Activated gamma-delta T cell treated with anti-CD3 and anti-CD28 coated beads, Interleukin-2, amount 50 U/mL, for 16 hours (primary cell): Measurements from ENCODE around the gene SAMM50.

Experiments
- DNase-seq: peaks from one replicate; pipeline ENCODE4 v3.0.0-alpha.2; 2020; ENCODE audit warnings: low read depth

Gene SAMM50

GRCh38 chr22:43955040-43955882 is at the start of gene SAMM50:
Gene SAMM50, plus strand, starts transcription at chr22:43955442. Its CDS starts 136 bp downstream, at chr22:43955578.
- DNase-seq, result peak; percentile 85

- DNase-seq, result no peak
Measured at GRCh38 chr22:43905681-43906080, 49.6 kb upstream of the SAMM50 start.

GRCh38 chr22:43909708-43910107 is 45.5 kb upstream of the SAMM50 start:
- DNase-seq, result no peak

GRCh38 chr22:43910178-43910695 is 45.0 kb upstream of the SAMM50 start:
- DNase-seq, result no peak

- DNase-seq, result no peak
Measured at GRCh38 chr22:43911351-43911750, 43.9 kb upstream of the SAMM50 start.

GRCh38 chr22:43917521-43917920 is 37.7 kb upstream of the SAMM50 start:
- no peak for DNase-seq

GRCh38 chr22:43919106-43919973 is 35.9 kb upstream of the SAMM50 start:
- no peak for DNase-seq

GRCh38 chr22:43921370-43921769 is 33.9 kb upstream of the SAMM50 start:
- no peak for DNase-seq

GRCh38 chr22:43922123-43922522 is 33.1 kb upstream of the SAMM50 start:
- DNase-seq, result no peak

GRCh38 chr22:43923191-43923590 is 32.1 kb upstream of the SAMM50 start:
- no peak for DNase-seq

- peak; percentile 62 for DNase-seq
Measured at GRCh38 chr22:43923631-43924464, 31.4 kb upstream of the SAMM50 start, which contains the start of gene PNPLA3. Gene PNPLA3, plus strand, starts transcription at chr22:43923805. Its CDS starts 107 bp downstream, at chr22:43923912.

GRCh38 chr22:43924877-43925276 is 30.4 kb upstream of the SAMM50 start:
- no peak for DNase-seq

GRCh38 chr22:43925433-43926348 is 29.6 kb upstream of the SAMM50 start:
- DNase-seq, result no peak

- DNase-seq, result no peak
Measured at GRCh38 chr22:43926349-43926710, 28.9 kb upstream of the SAMM50 start.

- no peak for DNase-seq
Measured at GRCh38 chr22:43928468-43928867, 26.8 kb upstream of the SAMM50 start.

GRCh38 chr22:43928908-43929307 is 26.3 kb upstream of the SAMM50 start:
- no peak for DNase-seq

GRCh38 chr22:43931771-43932170 is 23.5 kb upstream of the SAMM50 start:
- DNase-seq, result no peak

- DNase-seq, result no peak
Measured at GRCh38 chr22:43941449-43941848, 13.8 kb upstream of the SAMM50 start.

- no peak for DNase-seq
Measured at GRCh38 chr22:43944670-43945430, 10.4 kb upstream of the SAMM50 start.
